Measurements from ENCODE around the gene ATOSB. TPM values are rescaled to one million over a fixed set of nuclear protein-coding genes. Genes with fewer than 3 reads are reported as not detected.

ATOSB gene
- total and polyA plus RNA-seq, 2 experiments from 2014 or later: 25.5 to 31.3 TPM

GRCh38 chr9:35060548-35061207 lies 55.0 kb downstream of the ATOSB start:
- peaks cover 98% of the 10 kb centered on the region for H3K36me3 ChIP-seq

GRCh38 chr9:35059438-35059837 lies 56.2 kb downstream of the ATOSB start:
- H3K4me1 ChIP-seq (ENCODE audit: low read depth): no peaks in the 10 kb centered on the region
- no peak overlapping the region for H3K27ac ChIP-seq
- no peaks in the 10 kb centered on the region for H3K27me3 ChIP-seq
- no peaks in the 10 kb centered on the region for H3K9me3 ChIP-seq (ENCODE audit: low read depth)
- peaks cover 93% of the 10 kb centered on the region for H3K36me3 ChIP-seq
- no peak overlapping the region for H3K4me3 ChIP-seq
- DNase-seq (ENCODE audit: low read depth in 1 of 2, low spot score in 1 of 2): no peak
- TF ChIP-seq CTCF (IDR thresholded peaks at IDR 0.05; ENCODE audit: low read depth, low read length): no peak

More at GRCh38 chr9:35060548-35061207, 55.0 kb downstream of the ATOSB start:
- H3K4me1 ChIP-seq (ENCODE audit: low read depth): no peaks in the 10 kb centered on the region
- no peak overlapping the region for H3K4me3 ChIP-seq
- H3K27me3 ChIP-seq: no peaks in the 10 kb centered on the region
- DNase-seq (ENCODE audit: low read depth in 1 of 2, low spot score in 1 of 2): no peak
- TF ChIP-seq CTCF (IDR thresholded peaks at IDR 0.05; ENCODE audit: low read depth, low read length): no peak
- H3K9me3 ChIP-seq (ENCODE audit: low read depth): no peaks in the 10 kb centered on the region
- no peak overlapping the region for H3K27ac ChIP-seq

- Histone ChIP-seq H3K27ac (no peak overlapping the region), H3K36me3 (peaks cover 72% of the 10 kb centered on the region), H3K27me3 (no peaks in the 10 kb centered on the region), H3K4me1 (ENCODE audit: low read depth) (no peaks in the 10 kb centered on the region), H3K9me3 (ENCODE audit: low read depth) (no peaks in the 10 kb centered on the region), H3K4me3 (no peak overlapping the region)
- no peak for DNase-seq (ENCODE audit: low read depth in 1 of 2, low spot score in 1 of 2)
- TF ChIP-seq CTCF (IDR thresholded peaks at IDR 0.05; ENCODE audit: low read depth, low read length): no peak
These were observed 58.4 kb downstream of the ATOSB start for GRCh38 chr9:35057271-35057620.

GRCh38 chr9:35056571-35057270 lies 58.9 kb downstream of the ATOSB start:
- Histone ChIP-seq H3K27ac (no peak overlapping the region), H3K27me3 (no peaks in the 10 kb centered on the region), H3K36me3 (peaks cover 66% of the 10 kb centered on the region), H3K4me1 (ENCODE audit: low read depth) (no peaks in the 10 kb centered on the region), H3K9me3 (ENCODE audit: low read depth) (no peaks in the 10 kb centered on the region), H3K4me3 (no peak overlapping the region)
- TF ChIP-seq CTCF (IDR thresholded peaks at IDR 0.05; ENCODE audit: low read depth, low read length): no peak
- no peak for DNase-seq (ENCODE audit: low read depth in 1 of 2, low spot score in 1 of 2)

GRCh38 chr9:35054871-35055644 lies 60.6 kb downstream of the ATOSB start:
- no peaks in the 10 kb centered on the region for H3K27me3 ChIP-seq
- H3K9me3 ChIP-seq (ENCODE audit: low read depth): no peaks in the 10 kb centered on the region
- no peak overlapping the region for H3K27ac ChIP-seq
- no peak for DNase-seq (ENCODE audit: low read depth in 1 of 2, low spot score in 1 of 2)
- no peak overlapping the region for H3K4me3 ChIP-seq
- no peak for TF ChIP-seq CTCF (IDR thresholded peaks at IDR 0.05; ENCODE audit: low read depth, low read length)
- peaks cover 50% of the 10 kb centered on the region for H3K36me3 ChIP-seq
- H3K4me1 ChIP-seq (ENCODE audit: low read depth): peaks cover 6% of the 10 kb centered on the region

Measured in cardiac muscle cell (in vitro differentiated cells and primary cell).